Measurements from ENCODE around the gene DIS3L2. TPM values are rescaled to one million over a fixed set of nuclear protein-coding genes. Genes with fewer than 3 reads are reported as not detected.

Gene DIS3L2
- total RNA-seq, 1 donor from 2014 or later = 17.0 TPM

DNA sequence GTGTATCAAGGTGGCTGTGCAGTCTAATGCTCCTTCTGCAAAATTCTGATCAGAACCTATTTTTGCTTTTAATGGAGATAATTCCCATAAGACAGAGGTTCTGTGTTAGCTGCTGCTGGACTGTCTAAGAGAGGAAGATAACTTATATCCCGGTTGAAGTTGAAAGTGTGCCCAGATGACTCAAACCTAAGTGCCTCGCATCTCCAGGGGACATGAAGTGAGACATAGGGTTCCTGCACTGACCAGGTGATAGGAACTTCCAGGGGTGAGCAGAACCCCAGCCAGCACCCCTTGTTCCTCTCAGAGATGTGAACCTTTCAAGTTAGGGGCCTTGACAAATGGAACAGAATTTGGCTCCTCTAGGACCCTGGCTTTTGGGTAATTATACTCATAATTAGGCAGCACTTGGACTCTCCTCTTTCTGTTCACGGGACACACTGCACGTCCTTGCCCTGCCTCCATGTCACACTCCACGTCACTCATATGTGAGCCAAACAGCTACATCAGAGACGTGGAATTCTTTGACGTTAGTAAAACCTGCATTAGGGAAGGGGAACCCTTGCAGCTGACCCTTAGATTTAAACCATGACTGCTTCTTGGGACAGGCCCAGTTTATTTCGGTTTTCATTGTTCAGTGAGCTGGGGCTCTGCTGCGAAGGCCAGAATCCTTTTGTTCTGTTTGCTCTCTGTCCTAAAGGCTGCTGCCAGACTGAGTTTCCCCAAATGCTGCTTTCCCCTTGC, 312.6 kb downstream of the DIS3L2 start:
- H3K27me3 ChIP-seq (ENCODE audit: low read depth) = no peaks in the 10 kb centered on the region
- H3K9me3 ChIP-seq (replicated peaks) = peaks cover 13% of the 10 kb centered on the region
- no peak for DNase-seq
- peaks cover 20% of the 10 kb centered on the region for H3K36me3 ChIP-seq
- no peak overlapping the region for H3K27ac ChIP-seq (replicated peaks)
- TF ChIP-seq, protein P1, sequence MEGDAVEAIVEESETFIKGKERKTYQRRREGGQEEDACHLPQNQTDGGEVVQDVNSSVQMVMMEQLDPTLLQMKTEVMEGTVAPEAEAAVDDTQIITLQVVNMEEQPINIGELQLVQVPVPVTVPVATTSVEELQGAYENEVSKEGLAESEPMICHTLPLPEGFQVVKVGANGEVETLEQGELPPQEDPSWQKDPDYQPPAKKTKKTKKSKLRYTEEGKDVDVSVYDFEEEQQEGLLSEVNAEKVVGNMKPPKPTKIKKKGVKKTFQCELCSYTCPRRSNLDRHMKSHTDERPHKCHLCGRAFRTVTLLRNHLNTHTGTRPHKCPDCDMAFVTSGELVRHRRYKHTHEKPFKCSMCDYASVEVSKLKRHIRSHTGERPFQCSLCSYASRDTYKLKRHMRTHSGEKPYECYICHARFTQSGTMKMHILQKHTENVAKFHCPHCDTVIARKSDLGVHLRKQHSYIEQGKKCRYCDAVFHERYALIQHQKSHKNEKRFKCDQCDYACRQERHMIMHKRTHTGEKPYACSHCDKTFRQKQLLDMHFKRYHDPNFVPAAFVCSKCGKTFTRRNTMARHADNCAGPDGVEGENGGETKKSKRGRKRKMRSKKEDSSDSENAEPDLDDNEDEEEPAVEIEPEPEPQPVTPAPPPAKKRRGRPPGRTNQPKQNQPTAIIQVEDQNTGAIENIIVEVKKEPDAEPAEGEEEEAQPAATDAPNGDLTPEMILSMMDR (IDR thresholded peaks at IDR 0.05; ENCODE audit: borderline replicate concordance) = no peak
- intact Hi-C loops (cut with micrococcal nuclease) = no loop called here
- peaks cover 17% of the 10 kb centered on the region for H3K4me1 ChIP-seq
- H3K4me3 ChIP-seq = no peak overlapping the region

DNA sequence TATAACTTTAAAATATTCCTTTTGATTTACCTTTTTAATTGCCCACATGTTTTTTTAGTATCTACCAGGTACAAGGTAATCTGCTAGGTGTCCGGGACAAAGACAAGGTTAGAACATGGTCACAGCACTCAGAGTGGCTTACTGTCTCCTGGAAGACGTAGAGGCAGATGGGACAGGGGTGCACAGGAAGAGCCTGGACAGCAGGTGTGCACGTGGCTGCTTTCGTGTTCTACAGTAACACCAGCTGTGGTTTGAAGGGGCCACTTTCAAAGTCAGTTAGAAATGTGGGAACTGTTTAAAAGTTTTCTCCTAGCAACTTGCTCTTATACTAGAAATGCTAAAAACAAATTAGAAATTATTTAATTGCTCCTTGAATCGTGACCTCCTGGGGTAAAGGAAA, 314.2 kb downstream of the DIS3L2 start:
- Histone ChIP-seq H3K27ac (replicated peaks) (no peak overlapping the region), H3K4me1 (peaks cover 17% of the 10 kb centered on the region), H3K36me3 (peaks cover 21% of the 10 kb centered on the region), H3K27me3 (ENCODE audit: low read depth) (no peaks in the 10 kb centered on the region), H3K9me3 (replicated peaks) (peaks cover 16% of the 10 kb centered on the region), H3K4me3 (no peak overlapping the region)
- TF ChIP-seq, protein P1 (IDR thresholded peaks at IDR 0.05; ENCODE audit: borderline replicate concordance) = no peak
- no peak for DNase-seq
- intact Hi-C loops (cut with micrococcal nuclease) = no loop called here

DNA sequence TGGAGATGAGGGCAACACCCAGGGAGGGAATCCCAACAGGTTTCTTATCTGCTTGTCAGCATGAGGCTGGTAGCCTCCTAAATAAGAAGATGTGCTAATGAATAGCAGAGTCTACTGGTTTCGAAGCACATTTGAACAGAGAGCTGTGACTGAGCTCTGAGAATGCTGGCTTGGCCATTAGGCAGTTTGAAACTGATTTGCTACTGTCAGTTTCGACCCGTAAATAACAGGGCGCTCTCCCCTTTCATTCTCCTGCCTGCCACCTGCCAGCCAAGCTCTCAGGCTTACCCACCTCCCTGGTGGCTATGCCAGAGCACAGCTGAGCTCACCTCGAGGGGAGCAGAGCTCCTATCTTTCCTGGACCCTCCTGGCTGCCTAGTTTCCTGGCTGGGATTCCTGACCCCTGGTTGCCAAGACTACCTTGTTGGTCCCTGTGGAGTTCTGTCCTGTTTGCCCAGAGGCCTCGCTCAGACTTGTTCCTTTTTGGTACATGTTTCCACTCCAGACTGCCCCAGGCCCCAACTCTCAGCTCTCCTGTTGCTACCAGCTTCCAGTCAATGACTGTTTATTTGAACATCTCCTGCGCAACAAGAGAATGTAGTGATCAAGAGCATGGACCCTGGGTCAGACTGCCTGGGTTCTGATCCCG, 314.7 kb downstream of the DIS3L2 start:
- no peak for DNase-seq
- intact Hi-C loops (cut with micrococcal nuclease) = no loop called here
- Histone ChIP-seq H3K27ac (replicated peaks) (no peak overlapping the region), H3K4me3 (no peak overlapping the region), H3K36me3 (peaks cover 23% of the 10 kb centered on the region), H3K9me3 (replicated peaks) (peaks cover 16% of the 10 kb centered on the region), H3K27me3 (ENCODE audit: low read depth) (no peaks in the 10 kb centered on the region), H3K4me1 (peaks cover 17% of the 10 kb centered on the region)
- TF ChIP-seq, protein P1 (IDR thresholded peaks at IDR 0.05; ENCODE audit: borderline replicate concordance) = no peak

- H3K9me3 ChIP-seq (replicated peaks) = peaks cover 16% of the 10 kb centered on the region
- DNase-seq = no peak
- no peak overlapping the region for H3K27ac ChIP-seq (replicated peaks)
- H3K4me3 ChIP-seq = no peak overlapping the region
- H3K4me1 ChIP-seq = peaks cover 17% of the 10 kb centered on the region
- no peaks in the 10 kb centered on the region for H3K27me3 ChIP-seq (ENCODE audit: low read depth)
- peaks cover 28% of the 10 kb centered on the region for H3K36me3 ChIP-seq
- intact Hi-C loops (cut with micrococcal nuclease) = no loop called here
- TF ChIP-seq, protein P1 (IDR thresholded peaks at IDR 0.05; ENCODE audit: borderline replicate concordance) = no peak
Measured at GRCh38 chr2:232276733-232277313, 315.3 kb downstream of the DIS3L2 start.

DNA sequence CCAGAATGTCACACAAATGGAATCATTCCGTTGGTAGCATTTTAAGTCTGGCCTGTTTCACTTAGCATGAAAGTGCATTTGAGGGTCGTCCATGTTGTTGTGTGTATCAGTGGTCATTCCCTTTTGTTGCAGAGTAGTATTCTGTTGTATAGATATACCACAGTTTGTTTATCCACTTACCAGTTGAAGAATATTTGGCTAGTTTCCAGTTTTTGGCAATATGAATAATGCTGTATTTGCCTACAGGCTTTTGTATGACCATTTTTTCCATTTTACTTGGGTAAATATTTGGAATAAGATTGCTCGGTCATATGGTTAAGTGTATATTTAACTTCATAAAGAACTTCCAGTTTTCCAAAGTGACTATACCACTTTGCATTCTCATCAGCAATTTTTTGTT, 317.0 kb downstream of the DIS3L2 start:
- DNase-seq = no peak
- intact Hi-C loops (cut with micrococcal nuclease) = no loop called here
- Histone ChIP-seq H3K9me3 (replicated peaks) (peaks cover 16% of the 10 kb centered on the region), H3K4me1 (peaks cover 17% of the 10 kb centered on the region), H3K27ac (replicated peaks) (no peak overlapping the region), H3K4me3 (no peak overlapping the region), H3K27me3 (ENCODE audit: low read depth) (no peaks in the 10 kb centered on the region), H3K36me3 (peaks cover 25% of the 10 kb centered on the region)
- TF ChIP-seq, protein P1 (IDR thresholded peaks at IDR 0.05; ENCODE audit: borderline replicate concordance) = no peak

Data from left ventricle myocardium inferior (tissue), 1 donor.